H1 (cell line): ENCODE data around the gene GLRX. TPM values are rescaled to one million over a fixed set of nuclear protein-coding genes. Genes with fewer than 3 reads are reported as not detected.

ENCODE experiments used
- CTCF ChIA-PET: fragments of 300-600 bp; sonication (Branson Sonifier 250); formaldehyde crosslinking; loops from one replicate; lab custom pipeline; 2021; ENCODE audit not compliant: partially characterized antibody; lab: Charles Lee
- POLR2A ChIA-PET: fragments of 300-600 bp; sonication (Branson Sonifier 250); formaldehyde crosslinking; loops from one replicate; lab custom pipeline; 2021; ENCODE audit warnings: inconsistent platforms; ENCODE audit not compliant: partially characterized antibody; lab: Charles Lee
- DNase-seq, 2 experiments: peaks; one replicate each; pipeline versions ENCODE4 v3.0.0 to v3.0.0-alpha.2; 2010 to 2022; ENCODE audit warnings: low spot score in 2 of 2, low read depth in 1 of 2, mixed read lengths in 1 of 2
- FAIRE-seq: peaks from 2 replicates; lab custom pipeline; 2011; peaks lifted over from hg19 to GRCh38; lab: Jason Lieb, UNC
- H2AFZ ChIP-seq: 2 replicates; pipeline ENCODE4 v1.8.1; 2012; ENCODE audit warnings: low read length, inconsistent platforms
- H2AK5ac ChIP-seq: 2 replicates; pipeline ENCODE4 v1.6.1; 2013; ENCODE audit warnings: low read depth, low read length
- H2BK120ac ChIP-seq: replicated peaks from 2 replicates; pipeline ENCODE3; 2013; ENCODE audit warnings: low read depth, low read length, inconsistent platforms
- H2BK12ac ChIP-seq: 2 replicates; pipeline ENCODE4 v1.6.1; 2013; ENCODE audit warnings: low read depth, low read length
- H2BK15ac ChIP-seq: 2 replicates; pipeline ENCODE4 v1.6.1; 2013; ENCODE audit warnings: low read length
- H2BK20ac ChIP-seq: 2 replicates; pipeline ENCODE4 v1.6.1; 2013; ENCODE audit warnings: low read length
- H2BK5ac ChIP-seq: 2 replicates; pipeline ENCODE4 v1.6.1; 2013; ENCODE audit warnings: low read depth, low read length
- H3K14ac ChIP-seq: 2 replicates; pipeline ENCODE4 v1.6.1; 2013; ENCODE audit warnings: inconsistent platforms; ENCODE audit not compliant: insufficient read length
- H3K18ac ChIP-seq: 2 replicates; pipeline ENCODE4 v1.6.1; 2013; ENCODE audit warnings: low read length; ENCODE audit errors: extremely low read depth
- H3K23ac ChIP-seq: 2 replicates; pipeline ENCODE4 v1.6.1; 2013; ENCODE audit warnings: inconsistent platforms; ENCODE audit not compliant: insufficient read length
- H3K23me2 ChIP-seq: 2 replicates; pipeline ENCODE4 v1.6.1; 2013; ENCODE audit warnings: low read depth, low read length
- H3K27ac ChIP-seq: 2 replicates; pipeline ENCODE4 v1.6.1; 2011; ENCODE audit warnings: low read depth, low read length, inconsistent platforms
- H3K27me3 ChIP-seq, 4 experiments: replicated peaks in 1 of 4; 1 replicate in 1 of 4; 2 replicates in 3 of 4; pipeline versions ENCODE4 v1.6.1 to v1.8.1; 2011 to 2013; ENCODE audit warnings: low read length in 3 of 4, mild to moderate bottlenecking in 3 of 4, inconsistent platforms in 2 of 4, mixed read lengths in 2 of 4, moderate library complexity in 1 of 4; ENCODE audit not compliant: control insufficient read depth in 3 of 4, insufficient read depth in 3 of 4; ENCODE audit errors: extremely low read depth in 1 of 4
- H3K36me3 ChIP-seq, 4 experiments: 2 replicates each; pipeline versions ENCODE4 v1.6.1 to v1.8.1; 2011 to 2013; ENCODE audit warnings: mild to moderate bottlenecking in 4 of 4, low read length in 3 of 4, moderate library complexity in 2 of 4, control low read depth in 1 of 4, inconsistent platforms in 1 of 4; ENCODE audit not compliant: insufficient read depth in 4 of 4, control insufficient read depth in 2 of 4
- H3K4ac ChIP-seq: replicated peaks from 2 replicates; pipeline ENCODE3; 2013; ENCODE audit warnings: low read length, low read depth, mixed read lengths, inconsistent platforms; ENCODE audit not compliant: insufficient read length
- H3K4me1 ChIP-seq, 4 experiments: replicated peaks in 1 of 4; 1 replicate in 1 of 4; 2 replicates in 3 of 4; pipeline versions ENCODE4 v1.6.1 to v1.8.1; 2011 to 2013; ENCODE audit warnings: low read length in 3 of 4, inconsistent platforms in 2 of 4, mixed read lengths in 1 of 4; ENCODE audit not compliant: insufficient read depth in 4 of 4, control insufficient read depth in 3 of 4
- H3K4me2 ChIP-seq, 2 experiments: 2 replicates each; pipeline versions ENCODE4 v1.6.1 to v1.8.1; 2011 to 2013; ENCODE audit warnings: low read depth in 2 of 2, low read length in 2 of 2, control low read depth in 1 of 2, inconsistent platforms in 1 of 2, mild to moderate bottlenecking in 1 of 2; ENCODE audit not compliant: insufficient read depth in 1 of 2
- H3K4me3 ChIP-seq, 4 experiments: fragments of 200-600, 300-600 bp in 1 of 4; sonication (generic), shearing (Covaris generic), sonication (Bioruptor Twin) in 1 of 4; 2 replicates each; pipeline versions ENCODE4 v1.5.1 to v1.8.1; 2011 to 2016; ENCODE audit warnings: low read length in 4 of 4, low read depth in 3 of 4, control low read depth in 2 of 4, inconsistent platforms in 2 of 4, mild to moderate bottlenecking in 2 of 4, mixed read lengths in 1 of 4, moderate library complexity in 1 of 4; ENCODE audit not compliant: insufficient read depth in 2 of 4; ENCODE audit errors: extremely low read depth in 1 of 4
- H3K56ac ChIP-seq: replicated peaks from 2 replicates; pipeline ENCODE3; 2013; ENCODE audit warnings: low read depth, mild to moderate bottlenecking, mixed read lengths, low read length, inconsistent platforms; ENCODE audit not compliant: insufficient read length
- H3K79me1 ChIP-seq: 2 replicates; pipeline ENCODE4 v1.6.1; 2013; ENCODE audit warnings: low read depth, low read length, control low read depth
- H3K79me2 ChIP-seq, 2 experiments: 2 replicates each; pipeline versions ENCODE4 v1.6.1 to v1.8.1; 2012 to 2013; ENCODE audit warnings: low read length in 2 of 2, mild to moderate bottlenecking in 2 of 2, inconsistent platforms in 1 of 2; ENCODE audit not compliant: insufficient read depth in 2 of 2, control insufficient read depth in 1 of 2
- H3K9ac ChIP-seq, 4 experiments: replicated peaks in 1 of 4; 1 replicate in 1 of 4; 2 replicates in 3 of 4; pipeline versions ENCODE4 v1.6.1 to v1.8.1; 2011 to 2013; ENCODE audit warnings: low read depth in 3 of 4, low read length in 3 of 4, control low read depth in 2 of 4, mild to moderate bottlenecking in 2 of 4, moderate library complexity in 2 of 4, inconsistent platforms in 1 of 4; ENCODE audit errors: extremely low read depth in 1 of 4
- H3K9me3 ChIP-seq, 2 experiments: 2 replicates each; pipeline versions ENCODE4 v1.6.1 to v1.8.1; 2012 to 2013; ENCODE audit warnings: mild to moderate bottlenecking in 2 of 2, moderate library complexity in 2 of 2, control low read depth in 1 of 2, inconsistent platforms in 1 of 2, low read depth in 1 of 2, low read length in 1 of 2, mixed read lengths in 1 of 2; ENCODE audit not compliant: insufficient read depth in 2 of 2
- H4K20me1 ChIP-seq, 2 experiments: replicated peaks in 1 of 2; 2 replicates each; pipeline versions ENCODE3 to v1.8.1; 2011 to 2013; ENCODE audit warnings: inconsistent platforms in 2 of 2, low read length in 2 of 2, mild to moderate bottlenecking in 1 of 2; ENCODE audit not compliant: insufficient read depth in 2 of 2, control insufficient read depth in 1 of 2
- H4K5ac ChIP-seq: 2 replicates; pipeline ENCODE4 v1.6.1; 2013; ENCODE audit warnings: low read length, low read depth, mixed read lengths, inconsistent platforms; ENCODE audit not compliant: insufficient read length
- H4K8ac ChIP-seq: 2 replicates; pipeline ENCODE4 v1.8.0; 2013; ENCODE audit warnings: mild to moderate bottlenecking, moderate library complexity, low read length, inconsistent platforms; ENCODE audit not compliant: insufficient read depth; ENCODE audit errors: extremely low read depth
- H4K91ac ChIP-seq: replicated peaks from 2 replicates; pipeline ENCODE3; 2013; ENCODE audit warnings: low read length, mixed read lengths, inconsistent platforms; ENCODE audit not compliant: insufficient read length
- CHD2 ChIP-seq: IDR thresholded peaks from 2 replicates; pipeline ENCODE4 v1.6.1; 2012; ENCODE audit warnings: low read length, improper control_type of control experiment
- EP300 ChIP-seq, 2 experiments: IDR thresholded peaks; 1 replicate in 1 of 2; 2 replicates in 1 of 2; pipeline ENCODE4 v1.6.1; 2011 to 2012; ENCODE audit warnings: low read depth in 2 of 2, low read length in 2 of 2, mild to moderate bottlenecking in 2 of 2, borderline replicate concordance in 1 of 2, inconsistent platforms in 1 of 2, moderate library complexity in 1 of 2
- FOSL1 ChIP-seq: IDR thresholded peaks from 2 replicates; pipeline ENCODE4 v1.6.1; 2011; ENCODE audit warnings: mild to moderate bottlenecking, low read depth, low read length, moderate library complexity; ENCODE audit not compliant: insufficient read depth
- JUN ChIP-seq: IDR thresholded peaks from 2 replicates; pipeline ENCODE4 v1.6.1; 2011; ENCODE audit warnings: low read depth, mild to moderate bottlenecking, improper control_type of control experiment, low read length
- RBBP5 ChIP-seq: IDR thresholded peaks from 2 replicates; pipeline ENCODE4 v1.7.1; 2012; ENCODE audit warnings: low read depth, mild to moderate bottlenecking, inconsistent platforms, low read length, moderate library complexity, borderline replicate concordance
- RNF2 ChIP-seq: fragments of 200-900, 300-1000 bp; sonication (generic); IDR thresholded peaks from 2 replicates; pipeline ENCODE4 v1.7.1; 2016; ENCODE audit warnings: borderline replicate concordance, low read depth, mild to moderate bottlenecking, antibody characterized with exemption, low read length; ENCODE audit not compliant: poor library complexity, severe bottlenecking; ENCODE audit errors: missing control alignments
- SIX5 ChIP-seq: IDR thresholded peaks from 2 replicates; pipeline ENCODE4 v1.6.1; 2011; ENCODE audit warnings: mild to moderate bottlenecking, low read depth, low read length
- TCF12 ChIP-seq: IDR thresholded peaks from 2 replicates; pipeline ENCODE4 v1.6.1; 2011; ENCODE audit warnings: low read depth, mild to moderate bottlenecking, low read length
- USF2 ChIP-seq: IDR thresholded peaks from 2 replicates; pipeline ENCODE4 v1.6.1; 2011; ENCODE audit warnings: low read length, improper control_type of control experiment
- WGBS, 2 experiments: shearing (Covaris generic) in 1 of 2; methylation state at CpG; one replicate each; pipeline versions ENCODE4 v1.1.6 to v1.1.7; 2013 to 2015; ENCODE audit warnings: low lambda C conversion rate in 2 of 2, mixed read lengths in 2 of 2, inconsistent platforms in 1 of 2, low coverage in 1 of 2, missing lambda C conversion rate in 1 of 2; ENCODE audit not compliant: insufficient replicate concordance in 2 of 2, insufficient coverage in 1 of 2, insufficient read length in 1 of 2; ENCODE audit errors: extremely low coverage in 1 of 2, missing lambda C conversion rate in 1 of 2; 5-methylcytosine and 5-hydroxymethylcytosine counted together
- polyA plus RNA-seq, 7 experiments: library from polyadenylated mRNA; depleted of rRNA in 3 of 7; stranded (reverse) in 5 of 7; unstranded in 2 of 7; fragments of >200 nt in 5 of 7; fragments of 200-250 nt in 2 of 7; gene quantifications; 1 replicate in 5 of 7; 2 replicates in 1 of 7; 4 replicates in 1 of 7; pipeline versions ENCODE4 v1.2.1 to v1.2.3, GENCODE V29; 2011 to 2013; ENCODE audit warnings: missing spikeins in 2 of 7, mixed read lengths in 2 of 7
- total RNA-seq: library from RNA; stranded (reverse); fragmentation: NEBNext Ultra II Directional; extraction: Animal tissue kit (Norgen Biotek cat#: 25700); gene quantifications from 2 replicates; pipeline ENCODE4 v1.2.1, GENCODE V29; 2021
- TF ChIP-seq, protein P1 (sequence below): IDR thresholded peaks from 2 replicates; pipeline ENCODE4 v1.6.1; 2012; ENCODE audit warnings: inconsistent platforms

The GLRX gene
- total and polyA plus RNA-seq, 2 of the 8 experiments (the other 6 are each of a cell fraction or from before 2014, with no cell fraction given): 22.9 to 31.2 TPM

- no peak overlapping the region for H3K9ac ChIP-seq
- ChIA-PET CTCF (interaction anchor here (0.7 to 1.6 kb wide), 9 partner anchors 31 to 494 kb away, joined by 3 to 7 read pairs (median 3); partner anchors contain the start of genes RFESD and RHOBTB3), POLR2A (no interaction called here)
- no peaks in the 10 kb centered on the region for H3K4me1 ChIP-seq
- H2AK5ac ChIP-seq: no peak overlapping the region
- H4K8ac ChIP-seq: no peak overlapping the region
- H3K18ac ChIP-seq: no peak overlapping the region
- no peak overlapping the region for H2BK15ac ChIP-seq
- H2AFZ ChIP-seq: no peak overlapping the region
- no peak overlapping the region for H3K27ac ChIP-seq
- no peak overlapping the region for H4K5ac ChIP-seq
- H2BK5ac ChIP-seq: no peak overlapping the region
- no peak for FAIRE-seq
- no peaks in the 10 kb centered on the region for H3K23me2 ChIP-seq
- H3K79me2 ChIP-seq: no peaks in the 10 kb centered on the region
- no peaks in the 10 kb centered on the region for H3K36me3 ChIP-seq
- H4K91ac ChIP-seq: no peak overlapping the region
- 85% methylated on average over 1 of the region's 1 CpG; no CpG with 5 or more reads in 1 of the 2 experiments for WGBS, 2 experiments
- no peak overlapping the region for H2BK120ac ChIP-seq
- H3K14ac ChIP-seq: no peak overlapping the region
- no peak overlapping the region for H3K4me3 ChIP-seq
- H2BK12ac ChIP-seq: no peak overlapping the region
- H3K4ac ChIP-seq: no peak overlapping the region
- no peak overlapping the region for H3K56ac ChIP-seq
- TF ChIP-seq RBBP5: no peak
- TF ChIP-seq, protein P1, sequence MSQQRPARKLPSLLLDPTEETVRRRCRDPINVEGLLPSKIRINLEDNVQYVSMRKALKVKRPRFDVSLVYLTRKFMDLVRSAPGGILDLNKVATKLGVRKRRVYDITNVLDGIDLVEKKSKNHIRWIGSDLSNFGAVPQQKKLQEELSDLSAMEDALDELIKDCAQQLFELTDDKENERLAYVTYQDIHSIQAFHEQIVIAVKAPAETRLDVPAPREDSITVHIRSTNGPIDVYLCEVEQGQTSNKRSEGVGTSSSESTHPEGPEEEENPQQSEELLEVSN: no peak
- TF ChIP-seq SIX5: no peak
- no peak for TF ChIP-seq FOSL1
- no peak for TF ChIP-seq USF2
- no peak for TF ChIP-seq EP300 (IDR thresholded peaks at IDR 0.05; ENCODE audit: borderline replicate concordance in 1 of 2, low read depth in 2 of 2, low read length in 2 of 2)
- TF ChIP-seq RNF2: no peak
- no peak for TF ChIP-seq TCF12
- no peak for TF ChIP-seq JUN
- TF ChIP-seq CHD2: no peak
- no peaks in the 10 kb centered on the region for H3K9me3 ChIP-seq
- no peak overlapping the region for H3K23ac ChIP-seq
- H3K4me2 ChIP-seq: no peak overlapping the region
- no peaks in the 10 kb centered on the region for H4K20me1 ChIP-seq
- no peaks in the 10 kb centered on the region for H3K79me1 ChIP-seq
- no peak overlapping the region for H2BK20ac ChIP-seq
- H3K27me3 ChIP-seq: no peaks in the 10 kb centered on the region
- DNase-seq: no peak
These were observed 18.6 kb upstream of the GLRX start for GRCh38 chr5:95840956-95841705.
